ENCODE data around the gene INTS12.
"Not testable (repeated sequence)": the region's sequence is repeated elsewhere in the genome, so short reads cannot be mapped to it uniquely, and the experiment has no call there.

INTS12 gene

GRCh38 chr4:105708181-105709080 is at the start of gene INTS12, which contains the start of gene GSTCD:
Gene INTS12 (minus strand): TSS chr4:105708689. CDS start chr4:105700005, 8,684 bp downstream.
Gene GSTCD (plus strand): TSS chr4:105708784. CDS start chr4:105717614, 8,830 bp downstream.
- DNase-seq (ENCODE audit: low read depth) = peak; percentile 89
- TF ChIP-seq CTCF (IDR thresholded peaks at IDR 0.05; ENCODE audit: low read depth, low read length, missing control alignments) = no peak
- peak within 1 kb of the TSS; percentile 85 for H3K4me3 ChIP-seq (ENCODE audit: low read depth, low read length)
- in situ Hi-C loops (cut with HindIII; ENCODE audit: low sequenced_read_pairs) = no loop called here

- no peak for DNase-seq (ENCODE audit: low read depth)
- no peak overlapping the region for H3K4me3 ChIP-seq (ENCODE audit: low read depth, low read length)
- TF ChIP-seq CTCF (IDR thresholded peaks at IDR 0.05; ENCODE audit: low read depth, low read length, missing control alignments) = no peak
- in situ Hi-C loops (cut with HindIII; ENCODE audit: low sequenced_read_pairs) = no loop called here
These were observed 46.9 kb upstream of the INTS12 start for GRCh38 chr4:105755375-105755774.

- in situ Hi-C loops (cut with HindIII; ENCODE audit: low sequenced_read_pairs) = no loop called here
- no peak for TF ChIP-seq CTCF (IDR thresholded peaks at IDR 0.05; ENCODE audit: low read depth, low read length, missing control alignments)
- H3K4me3 ChIP-seq (ENCODE audit: low read depth, low read length) = no peak overlapping the region
- DNase-seq (ENCODE audit: low read depth) = no peak
These were observed 44.9 kb upstream of the INTS12 start for GRCh38 chr4:105753361-105753760.

GRCh38 chr4:105751718-105752299 is 43.3 kb upstream of the INTS12 start:
- H3K4me3 ChIP-seq (ENCODE audit: low read depth, low read length) = no peak overlapping the region
- no peak for TF ChIP-seq CTCF (IDR thresholded peaks at IDR 0.05; ENCODE audit: low read depth, low read length, missing control alignments)
- DNase-seq (ENCODE audit: low read depth) = no peak
- in situ Hi-C loops (cut with HindIII; ENCODE audit: low sequenced_read_pairs) = no loop called here

- no peak for TF ChIP-seq CTCF (IDR thresholded peaks at IDR 0.05; ENCODE audit: low read depth, low read length, missing control alignments)
- in situ Hi-C loops (cut with HindIII; ENCODE audit: low sequenced_read_pairs) = no loop called here
- DNase-seq (ENCODE audit: low read depth) = no peak
- H3K4me3 ChIP-seq (ENCODE audit: low read depth, low read length) = no peak overlapping the region
These were observed 39.7 kb upstream of the INTS12 start for GRCh38 chr4:105748222-105748621.

- in situ Hi-C loops (cut with HindIII; ENCODE audit: low sequenced_read_pairs) = no loop called here
- H3K4me3 ChIP-seq (ENCODE audit: low read depth, low read length) = no peak overlapping the region
- no peak for TF ChIP-seq CTCF (IDR thresholded peaks at IDR 0.05; ENCODE audit: low read depth, low read length, missing control alignments)
- DNase-seq (ENCODE audit: low read depth) = no peak
These were observed 33.1 kb upstream of the INTS12 start for GRCh38 chr4:105741548-105741947.

- DNase-seq (ENCODE audit: low read depth); H3K4me3 ChIP-seq (ENCODE audit: low read depth, low read length); in situ Hi-C loops (cut with HindIII; ENCODE audit: low sequenced_read_pairs): not testable (repeated sequence)
These were observed 26.7 kb upstream of the INTS12 start for GRCh38 chr4:105735217-105735616.

GRCh38 chr4:105729895-105730294 is 21.4 kb upstream of the INTS12 start:
- H3K4me3 ChIP-seq (ENCODE audit: low read depth, low read length); in situ Hi-C loops (cut with HindIII; ENCODE audit: low sequenced_read_pairs); DNase-seq (ENCODE audit: low read depth): not testable (repeated sequence)
